Small intestine (tissue), 7 donors: Measurements from ENCODE around the gene DAPK1. TPM values are rescaled to one million over a fixed set of nuclear protein-coding genes. Genes with fewer than 3 reads are reported as not detected.

Source experiments
- DNase-seq, 2 donors: peaks; one replicate each; pipeline versions ENCODE4 v3.0.0 to v3.0.0-alpha.2; 2013
- FAIRE-seq: peaks from 2 replicates; lab custom pipeline; 2012; peaks lifted over from hg19 to GRCh38; lab: Jason Lieb, UNC
- H3K27ac ChIP-seq, 3 donors: one replicate each; pipeline ENCODE4 v1.5.1; 2013; ENCODE audit warnings: low read length in 2 of 3, mild to moderate bottlenecking in 2 of 3, control low read depth in 1 of 3, inconsistent platforms in 1 of 3, low read depth in 1 of 3, moderate library complexity in 1 of 3
- H3K27me3 ChIP-seq, 3 donors: one replicate each; pipeline ENCODE4 v1.6.1; 2013; ENCODE audit warnings: low read length in 3 of 3, inconsistent platforms in 1 of 3; ENCODE audit not compliant: control insufficient read depth in 3 of 3, insufficient read depth in 3 of 3
- H3K36me3 ChIP-seq, 3 donors: one replicate each; pipeline ENCODE4 v1.6.1; 2013; ENCODE audit warnings: low read length in 3 of 3, inconsistent platforms in 1 of 3, low read depth in 1 of 3, mild to moderate bottlenecking in 1 of 3, moderate library complexity in 1 of 3; ENCODE audit not compliant: control insufficient read depth in 3 of 3, insufficient read depth in 2 of 3
- H3K4me1 ChIP-seq, 3 donors: one replicate each; pipeline ENCODE4 v1.6.1; 2013; ENCODE audit warnings: low read length in 2 of 3, inconsistent platforms in 1 of 3, low read depth in 1 of 3, mild to moderate bottlenecking in 1 of 3, moderate library complexity in 1 of 3; ENCODE audit not compliant: control insufficient read depth in 3 of 3, insufficient read depth in 2 of 3
- H3K4me3 ChIP-seq, 3 donors: one replicate each; pipeline ENCODE4 v1.5.1; 2013; ENCODE audit warnings: low read length in 3 of 3, control low read depth in 1 of 3, inconsistent platforms in 1 of 3, low read depth in 1 of 3, mild to moderate bottlenecking in 1 of 3, moderate library complexity in 1 of 3
- H3K9me3 ChIP-seq, 2 donors: one replicate each; pipeline ENCODE4 v1.6.1; 2013; ENCODE audit warnings: low read depth in 1 of 2, low read length in 1 of 2; ENCODE audit not compliant: control insufficient read depth in 2 of 2, insufficient read depth in 1 of 2
- WGBS, 3 donors: extraction: QIAGEN DNeasy Blood & Tissue Kit; methylation state at CpG; one replicate each; pipeline ENCODE4 v1.1.7; 2013; 5-methylcytosine and 5-hydroxymethylcytosine counted together
- polyA plus RNA-seq, 4 donors: library from polyadenylated mRNA; stranded (reverse) in 3 of 4; unstranded in 1 of 4; fragments of 200-250 nt in 3 of 4; fragments of 120-200 nt in 1 of 4; gene quantifications; one replicate each; pipeline versions ENCODE4 v1.2.1 to v1.2.3, GENCODE V29; 2013
- donor health status: healthy with polysubstance abuse.
- donor health status: control.
- donor health status: control.
- donor health status: Bipolar disorder and iron deficiency.
- donor health status: healthy.

The DAPK1 gene
- polyA plus RNA-seq, 4 donors, result 6.8 to 21.7 (median 9.6) TPM

DNA sequence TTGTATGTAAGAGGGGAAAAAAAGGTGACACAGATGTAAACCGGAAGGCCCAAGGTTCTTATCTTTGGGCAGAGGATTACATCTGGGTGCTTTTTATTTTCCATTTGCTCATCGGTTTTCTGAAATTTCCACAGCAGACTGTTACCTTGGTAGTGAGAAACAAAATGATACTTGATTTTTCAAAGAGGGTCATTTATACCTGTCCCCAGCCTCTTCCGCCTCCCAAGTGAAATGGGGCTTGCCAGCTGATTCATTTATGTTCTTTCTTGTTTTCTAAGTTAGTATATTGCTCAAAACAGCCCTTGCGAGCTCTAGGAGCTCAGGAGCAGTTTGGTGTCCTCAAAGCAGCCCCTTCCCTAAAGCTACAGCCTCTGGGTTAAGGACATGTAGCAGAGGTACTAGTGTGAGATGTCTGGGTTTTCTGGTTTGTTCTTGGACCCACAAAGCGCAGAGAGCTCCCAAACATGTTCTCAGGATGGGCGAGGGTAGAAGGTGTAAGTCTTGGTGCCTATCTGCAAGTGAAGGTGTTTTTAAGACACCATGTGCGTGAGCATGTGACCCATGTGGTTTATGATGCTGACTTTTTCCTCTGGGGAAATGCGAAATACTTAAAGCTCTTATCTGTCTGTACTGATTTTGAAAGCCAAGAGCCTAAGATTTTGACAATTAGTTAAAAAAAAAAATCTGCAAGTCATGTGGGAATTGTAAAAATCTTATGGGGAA, 38.3 kb downstream of the DAPK1 start:
- no peaks in the 10 kb centered on the region for H3K4me1 ChIP-seq
- WGBS, 3 donors, result 70 to 82% (median 77%) methylated on average over 8 of the region's 8 CpGs
- H3K4me3 ChIP-seq, result no peak overlapping the region
- FAIRE-seq (no peak), DNase-seq (no peak)
- H3K27ac ChIP-seq, result no peak overlapping the region
- H3K36me3 ChIP-seq, result peaks cover 0 to 3% (median 0%) of the 10 kb centered on the region in 3 donors
- no peaks in the 10 kb centered on the region for H3K9me3 ChIP-seq
- H3K27me3 ChIP-seq, result no peaks in the 10 kb centered on the region

DNA sequence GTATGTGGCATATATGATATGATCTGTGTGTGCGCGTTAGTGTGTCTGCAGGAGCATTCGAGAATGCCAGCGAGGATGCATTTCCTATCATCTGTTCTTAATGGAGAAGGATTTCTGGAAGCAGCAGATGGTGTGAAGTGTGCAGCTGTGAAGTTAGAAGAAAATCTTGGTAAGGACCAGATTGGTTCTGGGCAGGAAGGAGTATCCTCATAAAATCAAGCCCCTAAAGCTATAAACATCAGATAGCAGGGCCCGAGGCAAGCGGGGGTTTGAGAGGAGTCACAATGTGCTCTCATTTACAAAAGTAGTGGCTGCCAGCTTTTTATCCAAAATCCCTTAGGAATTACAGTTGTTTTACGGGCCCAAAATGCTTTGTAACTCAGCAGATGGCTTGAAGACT, 40.0 kb downstream of the DAPK1 start:
- Histone ChIP-seq H3K36me3 (peaks cover 0 to 7% (median 0%) of the 10 kb centered on the region in 3 donors), H3K27ac (no peak overlapping the region), H3K9me3 (no peaks in the 10 kb centered on the region), H3K4me3 (no peak overlapping the region), H3K4me1 (no peaks in the 10 kb centered on the region), H3K27me3 (no peaks in the 10 kb centered on the region)
- 78 to 92% (median 90%) methylated on average over 7 of the region's 7 CpGs for WGBS, 3 donors
- DNase-seq (no peak), FAIRE-seq (no peak)

- Histone ChIP-seq H3K27ac (no peak overlapping the region), H3K27me3 (no peaks in the 10 kb centered on the region), H3K9me3 (no peaks in the 10 kb centered on the region), H3K4me1 (no peaks in the 10 kb centered on the region), H3K36me3 (peaks cover 0 to 7% (median 0%) of the 10 kb centered on the region in 3 donors), H3K4me3 (no peak overlapping the region)
- no peak for FAIRE-seq
- 73 to 84% (median 80%) methylated on average over 8 of the region's 8 CpGs for WGBS, 3 donors
- no peak for DNase-seq
These were observed 42.9 kb downstream of the DAPK1 start for GRCh38 chr9:87540444-87541105.

DNA sequence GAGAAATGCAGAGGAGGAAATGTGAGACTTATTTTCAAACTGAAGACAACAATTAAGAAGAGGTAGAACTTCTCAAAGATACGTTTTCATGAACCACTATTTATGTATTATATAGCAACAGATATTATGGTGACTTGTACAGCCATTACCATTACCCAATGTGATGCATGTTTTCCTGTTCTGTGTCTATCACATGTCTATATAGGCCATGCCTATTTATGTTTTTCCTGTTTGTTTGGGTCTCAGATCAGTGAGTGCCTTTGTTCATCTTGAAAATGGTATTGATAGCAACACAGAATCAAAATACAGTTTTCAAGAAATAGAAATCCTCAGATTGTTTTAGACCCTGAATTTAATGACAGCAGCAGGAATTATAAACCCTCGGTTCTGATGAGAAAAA, 44.0 kb downstream of the DAPK1 start:
- H3K4me3 ChIP-seq, result no peak overlapping the region
- no peak overlapping the region for H3K27ac ChIP-seq
- FAIRE-seq (no peak), DNase-seq (no peak)
- H3K27me3 ChIP-seq, result no peaks in the 10 kb centered on the region
- WGBS, 3 donors, result 70 to 81% (median 73%) methylated on average over 2 of the region's 2 CpGs
- H3K9me3 ChIP-seq, result no peaks in the 10 kb centered on the region
- H3K4me1 ChIP-seq, result no peaks in the 10 kb centered on the region
- H3K36me3 ChIP-seq, result peaks cover 0 to 7% (median 0%) of the 10 kb centered on the region in 3 donors

DNA sequence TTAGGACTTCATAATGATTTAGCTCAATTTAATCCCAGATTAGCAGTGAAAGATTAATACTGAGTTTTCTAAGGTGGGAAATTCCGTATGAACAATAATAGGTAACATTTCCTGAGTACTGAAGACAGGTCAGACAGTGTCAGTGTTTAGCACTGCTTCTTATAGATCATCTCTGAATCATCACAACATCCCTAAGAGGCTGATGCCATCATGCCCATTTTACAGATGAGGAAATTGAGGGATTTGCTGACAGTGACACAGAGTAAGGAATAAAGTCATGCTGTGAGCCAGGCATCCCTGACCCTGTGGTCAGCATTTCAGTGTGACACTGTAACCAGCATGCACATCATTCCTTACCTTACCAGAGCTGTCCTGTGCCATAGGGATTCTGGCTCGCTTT, 44.5 kb downstream of the DAPK1 start:
- no peak for FAIRE-seq
- Histone ChIP-seq H3K4me1 (no peaks in the 10 kb centered on the region), H3K9me3 (no peaks in the 10 kb centered on the region), H3K4me3 (no peak overlapping the region), H3K27ac (no peak overlapping the region), H3K27me3 (no peaks in the 10 kb centered on the region), H3K36me3 (peaks cover 0 to 7% (median 0%) of the 10 kb centered on the region in 3 donors)
- 46 to 75% (median 71%) methylated on average over 2 of the region's 2 CpGs for WGBS, 3 donors
- no peak for DNase-seq

GRCh38 chr9:87543251-87543650, 45.6 kb downstream of the DAPK1 start:
- H3K4me3 ChIP-seq, result no peak overlapping the region
- H3K27me3 ChIP-seq, result no peaks in the 10 kb centered on the region
- H3K9me3 ChIP-seq, result no peaks in the 10 kb centered on the region
- H3K4me1 ChIP-seq, result no peaks in the 10 kb centered on the region
- peaks cover 0 to 7% (median 0%) of the 10 kb centered on the region in 3 donors for H3K36me3 ChIP-seq
- no peak overlapping the region for H3K27ac ChIP-seq
- no peak for DNase-seq
- no peak for FAIRE-seq

- no peak for FAIRE-seq
- no peak overlapping the region for H3K27ac ChIP-seq
- 88 to 100% (median 91%) methylated on average over 1 of the region's 1 CpG for WGBS, 3 donors
- DNase-seq, result no peak
- no peak overlapping the region for H3K4me3 ChIP-seq
- no peaks in the 10 kb centered on the region for H3K9me3 ChIP-seq
- no peaks in the 10 kb centered on the region for H3K27me3 ChIP-seq
- peaks cover 0 to 4% (median 0%) of the 10 kb centered on the region in 3 donors for H3K36me3 ChIP-seq
- H3K4me1 ChIP-seq, result no peaks in the 10 kb centered on the region
These were observed 48.2 kb downstream of the DAPK1 start for GRCh38 chr9:87545858-87546257.

DNA sequence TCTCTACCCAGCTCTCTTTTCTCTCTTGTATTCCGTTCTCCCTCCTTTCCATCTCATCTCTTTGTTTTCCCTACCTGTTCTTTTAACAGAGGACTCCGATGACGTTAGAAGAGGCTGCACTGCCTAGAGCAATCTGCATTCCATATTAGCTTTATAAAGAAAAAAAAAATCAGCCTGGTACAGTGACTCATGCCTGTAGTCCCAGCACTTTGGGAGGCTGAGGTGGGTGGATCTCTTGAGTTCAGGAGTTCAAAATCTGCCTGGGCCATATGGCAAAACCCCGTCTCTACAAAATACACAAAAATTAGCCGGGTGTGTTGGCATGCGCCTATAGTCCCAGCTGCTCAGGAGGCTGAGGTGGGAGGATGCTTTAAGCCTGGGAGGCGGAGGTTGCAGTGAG, 49.0 kb downstream of the DAPK1 start:
- WGBS, 3 donors, result 64 to 77% (median 69%) methylated on average over 7 of the region's 7 CpGs

More for the DNA sequence above, 49.0 kb downstream of the DAPK1 start:
- Histone ChIP-seq H3K4me3 (no peak overlapping the region), H3K27ac (no peak overlapping the region), H3K4me1 (no peaks in the 10 kb centered on the region), H3K36me3 (no peaks in the 10 kb centered on the region), H3K27me3 (no peaks in the 10 kb centered on the region), H3K9me3 (no peaks in the 10 kb centered on the region)
- FAIRE-seq, result no peak
- DNase-seq, result no peak
